IMR-90 (cell line): ENCODE results near the gene LGALS14. TPM values are rescaled to one million over a fixed set of nuclear protein-coding genes. Genes with fewer than 3 reads are reported as not detected.

Source experiments
- ATAC-seq: fragments of 200-7000 bp; cut with Tn5 transposase; 2 replicates; pipeline ENCODE4 v1.9.1; 2020; ENCODE audit warnings: low read depth, mild to moderate bottlenecking, moderate library complexity
- BruUV-seq: library from RNA; stranded (reverse); fragments of 400-500 nt; replicated peaks from 2 replicates; lab custom pipeline; 2021; lab: Mats Ljungman, UMichigan
- CTCF ChIA-PET: fragments of 300-600 bp; formaldehyde crosslinking; extraction: SDS; loops from one replicate; lab custom pipeline; 2021; ENCODE audit warnings: antibody characterized with exemption; lab: Yijun Ruan, JAX
- POLR2A ChIA-PET: fragments of 300-600 bp; sonication (Branson Sonifier 250); formaldehyde crosslinking; loops from one replicate; lab custom pipeline; 2022; ENCODE audit warnings: antibody characterized with exemption; ENCODE audit not compliant: unreplicated experiment; lab: Charles Lee
- DNase-seq: peaks from one replicate; pipeline ENCODE4 v3.0.0; 2013
- H2AFZ ChIP-seq: replicated peaks from 2 replicates; pipeline ENCODE3; 2013; ENCODE audit warnings: low read length, mild to moderate bottlenecking; ENCODE audit not compliant: poor library complexity
- H2AK5ac ChIP-seq: 2 replicates; pipeline ENCODE4 v1.6.1; 2013; ENCODE audit warnings: low read depth, low read length, inconsistent platforms
- H2AK9ac ChIP-seq: replicated peaks from 2 replicates; pipeline ENCODE3; 2013; ENCODE audit warnings: mild to moderate bottlenecking, low read depth, low read length, moderate library complexity; ENCODE audit not compliant: poor library complexity
- H2BK120ac ChIP-seq: 2 replicates; pipeline ENCODE4 v1.6.1; 2013; ENCODE audit warnings: low read depth, low read length, inconsistent platforms
- H2BK15ac ChIP-seq: 3 replicates; pipeline ENCODE4 v1.6.1; 2013; ENCODE audit warnings: low read depth, low read length, inconsistent platforms
- H2BK20ac ChIP-seq: 2 replicates; pipeline ENCODE4 v1.6.1; 2013; ENCODE audit warnings: low read depth, mild to moderate bottlenecking, inconsistent platforms, low read length, moderate library complexity
- H2BK5ac ChIP-seq: 2 replicates; pipeline ENCODE4 v1.6.1; 2013; ENCODE audit warnings: mild to moderate bottlenecking, low read depth, low read length, inconsistent platforms; ENCODE audit not compliant: poor library complexity, severe bottlenecking
- H3K14ac ChIP-seq: replicated peaks from 2 replicates; pipeline ENCODE4 v1.6.1; 2013; ENCODE audit warnings: low read depth, low read length, inconsistent platforms
- H3K18ac ChIP-seq: 2 replicates; pipeline ENCODE4 v1.6.1; 2013; ENCODE audit warnings: low read depth, low read length, control low read depth
- H3K23ac ChIP-seq: 2 replicates; pipeline ENCODE4 v1.6.1; 2013; ENCODE audit warnings: low read depth, low read length, inconsistent platforms
- H3K27ac ChIP-seq: 2 replicates; pipeline ENCODE4 v1.5.1; 2013; ENCODE audit warnings: mild to moderate bottlenecking, control low read depth, low read length; ENCODE audit not compliant: insufficient read depth
- H3K27me3 ChIP-seq: 2 replicates; pipeline ENCODE4 v1.6.1; 2013; ENCODE audit warnings: low read length; ENCODE audit not compliant: control insufficient read depth, insufficient read depth
- H3K36me3 ChIP-seq: 2 replicates; pipeline ENCODE4 v1.6.1; 2013; ENCODE audit warnings: low read length, mixed read lengths; ENCODE audit not compliant: control insufficient read depth, insufficient read depth
- H3K4ac ChIP-seq: 2 replicates; pipeline ENCODE4 v1.6.1; 2013; ENCODE audit warnings: low read depth, low read length, inconsistent platforms
- H3K4me1 ChIP-seq: 2 replicates; pipeline ENCODE4 v1.6.1; 2013; ENCODE audit warnings: low read length, mixed read lengths; ENCODE audit not compliant: control insufficient read depth, insufficient read depth
- H3K4me2 ChIP-seq: 2 replicates; pipeline ENCODE4 v1.6.1; 2013; ENCODE audit warnings: low read depth, mild to moderate bottlenecking, control low read depth, low read length, moderate library complexity
- H3K4me3 ChIP-seq: 2 replicates; pipeline ENCODE4 v1.5.1; 2013; ENCODE audit warnings: low read depth, mild to moderate bottlenecking, control low read depth, low read length, moderate library complexity; ENCODE audit not compliant: insufficient read depth
- H3K56ac ChIP-seq: 2 replicates; pipeline ENCODE4 v1.6.1; 2013; ENCODE audit warnings: low read length, inconsistent platforms; ENCODE audit not compliant: insufficient read depth; ENCODE audit errors: extremely low read depth
- H3K79me1 ChIP-seq, 2 experiments: 2 replicates each; pipeline ENCODE4 v1.6.1; 2013; ENCODE audit warnings: low read length in 2 of 2, inconsistent platforms in 1 of 2, low read depth in 1 of 2
- H3K9ac ChIP-seq: 2 replicates; pipeline ENCODE4 v1.6.1; 2013; ENCODE audit warnings: low read depth, low read length, control low read depth
- H3K9me1 ChIP-seq: 2 replicates; pipeline ENCODE4 v1.6.1; 2013; ENCODE audit warnings: low read length, inconsistent platforms; ENCODE audit not compliant: insufficient read depth
- H3K9me3 ChIP-seq: 2 replicates; pipeline ENCODE4 v1.6.1; 2013; ENCODE audit warnings: low read length; ENCODE audit not compliant: control insufficient read depth, insufficient read depth
- H4K20me1 ChIP-seq: 2 replicates; pipeline ENCODE4 v1.6.1; 2013; ENCODE audit warnings: low read length, inconsistent platforms; ENCODE audit not compliant: insufficient read depth
- H4K5ac ChIP-seq: 2 replicates; pipeline ENCODE4 v1.6.1; 2013; ENCODE audit warnings: mild to moderate bottlenecking, low read depth, low read length, control low read depth
- H4K8ac ChIP-seq, 2 experiments: 2 replicates each; pipeline ENCODE4 v1.6.1; 2013; ENCODE audit warnings: low read depth in 2 of 2, low read length in 2 of 2, control low read depth in 1 of 2, inconsistent platforms in 1 of 2
- H4K91ac ChIP-seq: 2 replicates; pipeline ENCODE4 v1.6.1; 2013; ENCODE audit warnings: low read depth, low read length, inconsistent platforms; ENCODE audit not compliant: insufficient read depth
- BHLHE40 ChIP-seq: fragments of 150-350 bp; IDR thresholded peaks from 2 replicates; pipeline ENCODE4 v1.6.1; 2016; ENCODE audit warnings: mild to moderate bottlenecking, low read depth, low read length
- CHD1 ChIP-seq: IDR thresholded peaks from 2 replicates; pipeline ENCODE4 v1.6.1; 2012; ENCODE audit warnings: low read depth, low read length, improper control_type of control experiment
- FOS ChIP-seq: fragments of 150-350 bp; IDR thresholded peaks from 2 replicates; pipeline ENCODE4 v1.6.1; 2016; ENCODE audit warnings: low read depth, low read length
- MAFK ChIP-seq: IDR thresholded peaks from 2 replicates; pipeline ENCODE4 v1.6.1; 2012; ENCODE audit warnings: low read depth, low read length, improper control_type of control experiment
- MAZ ChIP-seq: IDR thresholded peaks from 2 replicates; pipeline ENCODE4 v1.6.1; 2012; ENCODE audit warnings: low read depth, mild to moderate bottlenecking, low read length, improper control_type of control experiment, moderate library complexity, borderline replicate concordance
- MXI1 ChIP-seq: IDR thresholded peaks from 2 replicates; pipeline ENCODE4 v1.6.1; 2012; ENCODE audit warnings: low read depth, mild to moderate bottlenecking, low read length, moderate library complexity, borderline replicate concordance
- NFE2L2 ChIP-seq: fragments of 150-350 bp; IDR thresholded peaks from 2 replicates; pipeline ENCODE4 v1.6.1; 2016; ENCODE audit warnings: low read depth, mild to moderate bottlenecking, low read length
- RCOR1 ChIP-seq: IDR thresholded peaks from 2 replicates; pipeline ENCODE4 v1.6.1; 2012; ENCODE audit warnings: mild to moderate bottlenecking, low read length, improper control_type of control experiment; ENCODE audit not compliant: insufficient replicate concordance
- SMC3 ChIP-seq: fragments of 150-350 bp; IDR thresholded peaks from 2 replicates; pipeline ENCODE4 v1.6.1; 2016; ENCODE audit warnings: low read depth, mild to moderate bottlenecking, antibody characterized with exemption, low read length, moderate library complexity
- WGBS, 2 experiments: methylation state at CpG; one replicate each; pipeline versions ENCODE4 v1.1.5 to v1.1.7; 2013; ENCODE audit warnings: missing lambda C conversion rate in 2 of 2; ENCODE audit not compliant: insufficient read length in 1 of 2; ENCODE audit errors: extremely low coverage in 2 of 2; 5-methylcytosine and 5-hydroxymethylcytosine counted together
- dilution Hi-C: fragments of 300-500 bp; cut with HindIII; formaldehyde crosslinking; loops from one replicate; pipeline ENCODE4 v1.14.3; 2018; ENCODE audit warnings: low sequenced_read_pairs; ENCODE audit not compliant: unreplicated experiment
- in situ Hi-C: fragments of 300-500 bp; cut with MboI; formaldehyde crosslinking; loops from 3 replicates; pipeline ENCODE4 v1.14.3; 2019; ENCODE audit warnings: low sequenced_read_pairs, inconsistent platforms, mixed read lengths
- intact Hi-C: fragments of 100-400 bp; cut with micrococcal nuclease; formaldehyde crosslinking; loops from 2 replicates; pipeline ENCODE4 v1.10.0; 2022
- polyA plus RNA-seq, 3 experiments: library from polyadenylated mRNA; depleted of rRNA; stranded (reverse); fragments of >200 nt; gene quantifications; 2 replicates each; pipeline ENCODE4 v1.2.3, GENCODE V29; 2012; ENCODE audit warnings: low replicate concordance in 1 of 3
- total RNA-seq: library from RNA; depleted of rRNA; stranded (reverse); fragments of >200 nt; gene quantifications from 2 replicates; pipeline ENCODE4 v1.2.3, GENCODE V29; 2012
- TF ChIP-seq, protein P1 (sequence below): fragments of 150-350 bp; IDR thresholded peaks from 2 replicates; pipeline ENCODE4 v1.6.1; 2016; ENCODE audit warnings: low read depth, mild to moderate bottlenecking, low read length, moderate library complexity, borderline replicate concordance
- TF ChIP-seq, protein P2 (sequence below): fragments of 150-350 bp; IDR thresholded peaks from 2 replicates; pipeline ENCODE4 v1.6.1; 2017; ENCODE audit warnings: mild to moderate bottlenecking, antibody characterized with exemption, low read length, low read depth

LGALS14 gene
- total and polyA plus RNA-seq, 2 of the 4 experiments (the other 2 are of a cell fraction) = not detected

DNA sequence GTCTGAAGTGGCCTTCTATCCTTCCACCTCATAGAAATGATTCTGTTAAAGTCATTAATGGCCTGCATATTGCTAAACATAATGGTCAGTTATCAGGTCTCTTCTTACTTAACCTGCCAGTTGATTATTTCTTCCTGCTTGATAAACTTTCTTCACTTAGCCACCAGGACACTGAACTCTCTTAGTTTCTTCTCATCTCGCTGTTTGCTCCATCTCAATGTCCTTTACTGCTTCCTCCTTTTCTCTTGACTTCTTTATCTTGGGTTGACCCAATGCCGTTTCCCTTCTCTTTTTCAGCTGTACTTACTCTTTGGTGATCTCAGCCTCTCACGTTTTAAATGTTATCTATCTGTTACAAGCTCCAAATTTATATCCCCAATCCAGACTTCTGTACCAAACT, 50.7 kb downstream of the LGALS14 start:
- no peak overlapping the region for H2BK20ac ChIP-seq
- intact Hi-C loops (no loop called here), dilution Hi-C loops (no loop called here), in situ Hi-C loops (no loop called here)
- CTCF ChIA-PET = no interaction called here
- H2BK15ac ChIP-seq = no peak overlapping the region
- no peak overlapping the region for H2AK9ac ChIP-seq
- no peak overlapping the region for H4K91ac ChIP-seq
- TF ChIP-seq MAZ (no peak), SMC3 (no peak), MAFK (no peak), BHLHE40 (no peak), CHD1 (no peak), NFE2L2 (no peak), FOS (no peak), RCOR1 (no peak), MXI1 (no peak)
- TF ChIP-seq, protein P1, sequence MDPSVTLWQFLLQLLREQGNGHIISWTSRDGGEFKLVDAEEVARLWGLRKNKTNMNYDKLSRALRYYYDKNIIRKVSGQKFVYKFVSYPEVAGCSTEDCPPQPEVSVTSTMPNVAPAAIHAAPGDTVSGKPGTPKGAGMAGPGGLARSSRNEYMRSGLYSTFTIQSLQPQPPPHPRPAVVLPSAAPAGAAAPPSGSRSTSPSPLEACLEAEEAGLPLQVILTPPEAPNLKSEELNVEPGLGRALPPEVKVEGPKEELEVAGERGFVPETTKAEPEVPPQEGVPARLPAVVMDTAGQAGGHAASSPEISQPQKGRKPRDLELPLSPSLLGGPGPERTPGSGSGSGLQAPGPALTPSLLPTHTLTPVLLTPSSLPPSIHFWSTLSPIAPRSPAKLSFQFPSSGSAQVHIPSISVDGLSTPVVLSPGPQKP = no peak
- TF ChIP-seq, protein P2, sequence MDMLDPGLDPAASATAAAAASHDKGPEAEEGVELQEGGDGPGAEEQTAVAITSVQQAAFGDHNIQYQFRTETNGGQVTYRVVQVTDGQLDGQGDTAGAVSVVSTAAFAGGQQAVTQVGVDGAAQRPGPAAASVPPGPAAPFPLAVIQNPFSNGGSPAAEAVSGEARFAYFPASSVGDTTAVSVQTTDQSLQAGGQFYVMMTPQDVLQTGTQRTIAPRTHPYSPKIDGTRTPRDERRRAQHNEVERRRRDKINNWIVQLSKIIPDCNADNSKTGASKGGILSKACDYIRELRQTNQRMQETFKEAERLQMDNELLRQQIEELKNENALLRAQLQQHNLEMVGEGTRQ = no peak
- no peak overlapping the region for H3K4ac ChIP-seq
- H4K20me1 ChIP-seq = no peaks in the 10 kb centered on the region
- no peaks in the 10 kb centered on the region for H3K4me1 ChIP-seq
- H3K9ac ChIP-seq = no peak overlapping the region
- BruUV-seq = no TSS peak
- H2AFZ ChIP-seq = no peak overlapping the region
- 25% methylated on average over 3 of the region's 3 CpGs; no CpG with 5 or more reads in 1 of the 2 experiments for WGBS, 2 experiments
- no peak overlapping the region for H3K27ac ChIP-seq
- H2BK120ac ChIP-seq = no peak overlapping the region
- ATAC-seq = no peak
- no peak overlapping the region for H3K23ac ChIP-seq
- H3K9me1 ChIP-seq = no peaks in the 10 kb centered on the region
- DNase-seq = no peak
- H3K14ac ChIP-seq = no peak overlapping the region
- no peak overlapping the region for H3K56ac ChIP-seq
- H4K5ac ChIP-seq = no peak overlapping the region
- H3K4me3 ChIP-seq = no peak overlapping the region
- no peak overlapping the region for H2AK5ac ChIP-seq
- no peak overlapping the region for H3K4me2 ChIP-seq
- H2BK5ac ChIP-seq = no peak overlapping the region
- POLR2A ChIA-PET = no interaction called here
- H4K8ac ChIP-seq = no peak overlapping the region
- H3K18ac ChIP-seq = no peak overlapping the region
- H3K9me3 ChIP-seq = no peaks in the 10 kb centered on the region
- peaks cover 1% of the 10 kb centered on the region for H3K27me3 ChIP-seq
- no peaks in the 10 kb centered on the region for H3K79me1 ChIP-seq
- H3K36me3 ChIP-seq = no peaks in the 10 kb centered on the region
